SU-DHL-6 (cell line): ENCODE measurements around the gene VWA1.
"Not testable (repeated sequence)": the region's sequence is repeated elsewhere in the genome, so short reads cannot be mapped to it uniquely, and the experiment has no call there.

Experiments
- H2AFZ ChIP-seq: fragments of 200-600 bp; sonication (generic); 2 replicates; pipeline ENCODE4 v1.6.1; 2014; ENCODE audit warnings: low read depth, mild to moderate bottlenecking, moderate library complexity, mixed read lengths, antibody characterized with exemption, low read length; ENCODE audit not compliant: severe bottlenecking
- H3F3A ChIP-seq: fragments of 200-600 bp; shearing (Covaris generic); 2 replicates; pipeline ENCODE4 v1.6.0; 2016; ENCODE audit warnings: antibody characterized with exemption, mild to moderate bottlenecking; ENCODE audit not compliant: insufficient read depth
- H3K27ac ChIP-seq: fragments of 200-600 bp; sonication (generic); 2 replicates; pipeline ENCODE4 v1.5.1; 2016; ENCODE audit warnings: low read depth, mild to moderate bottlenecking, low read length, moderate library complexity, mixed read lengths
- H3K27me3 ChIP-seq: fragments of 200-600 bp; sonication (generic), shearing (Covaris generic); 2 replicates; pipeline ENCODE4 v1.6.0; 2014; ENCODE audit warnings: mild to moderate bottlenecking, low read length
- H3K36me3 ChIP-seq: fragments of 200-600 bp; sonication (generic); 2 replicates; pipeline ENCODE4 v1.6.1; 2014; ENCODE audit warnings: mild to moderate bottlenecking, low read length, mixed read lengths
- H3K4me2 ChIP-seq: fragments of 300-600, 200-600 bp; shearing (Covaris generic), sonication (generic); 2 replicates; pipeline ENCODE4 v1.6.0; 2014; ENCODE audit warnings: low read length, low read depth, mild to moderate bottlenecking; ENCODE audit not compliant: poor library complexity, severe bottlenecking
- H3K4me3 ChIP-seq: fragments of 200-600 bp; sonication (generic); 2 replicates; pipeline ENCODE4 v1.5.1; 2014; ENCODE audit warnings: antibody characterized with exemption, low read length, mild to moderate bottlenecking, mixed read lengths; ENCODE audit not compliant: insufficient read depth, poor library complexity, severe bottlenecking
- H3K79me2 ChIP-seq: fragments of 200-600 bp; sonication (generic); 2 replicates; pipeline ENCODE4 v1.6.1; 2014; ENCODE audit warnings: mild to moderate bottlenecking, low read length, moderate library complexity; ENCODE audit not compliant: insufficient read depth
- H3K9ac ChIP-seq: fragments of 200-600 bp; sonication (generic); 2 replicates; pipeline ENCODE4 v1.7.0; 2014; ENCODE audit warnings: mild to moderate bottlenecking, low read length
- H3K9me2 ChIP-seq: fragments of 200-600 bp; sonication (generic); replicated peaks from 2 replicates; pipeline ENCODE4 v1.6.1; 2014; ENCODE audit warnings: low read length; ENCODE audit not compliant: insufficient read depth
- H3K9me3 ChIP-seq: fragments of 200-600 bp; sonication (generic); 2 replicates; pipeline ENCODE4 v1.6.1; 2014; ENCODE audit warnings: low read length, mixed read lengths; ENCODE audit not compliant: insufficient read depth
- H4K20me1 ChIP-seq: fragments of 200-600 bp; sonication (generic); 2 replicates; pipeline ENCODE4 v1.6.1; 2014; ENCODE audit warnings: low read depth, mild to moderate bottlenecking, antibody characterized with exemption, low read length, moderate library complexity, mixed read lengths
- CTCF ChIP-seq: fragments of 200-600 bp; sonication (generic); IDR thresholded peaks from one replicate; pipeline ENCODE4 v1.5.1; 2017; ENCODE audit warnings: antibody characterized with exemption, mild to moderate bottlenecking, low read length, moderate library complexity; ENCODE audit not compliant: insufficient read depth, poor library complexity, severe bottlenecking
- EZH2phosphoT487 ChIP-seq: fragments of 200-600 bp; sonication (generic), shearing (Covaris generic); conservative IDR thresholded peaks from 2 replicates; pipeline ENCODE4 v1.6.1; 2018; ENCODE audit warnings: mild to moderate bottlenecking, antibody characterized with exemption, low read length, moderate library complexity, mixed read lengths

Gene VWA1

GRCh38 chr1:1407636-1408318 lies 27.7 kb upstream of the VWA1 start:
- H3F3A ChIP-seq, result peaks cover 13% of the 10 kb centered on the region
- no peaks in the 10 kb centered on the region for H3K27me3 ChIP-seq
- H3K9ac ChIP-seq, result peak overlapping the region; percentile 99
- H3K9me2 ChIP-seq, result no peaks in the 10 kb centered on the region
- H4K20me1 ChIP-seq, result 0 out of 2 replicates have a peak, but pooled peaks cover 7% of the 10 kb centered on the region
- H3K27ac ChIP-seq, result no peak overlapping the region; the same call in 1 of the 2 replicates
- H3K4me2 ChIP-seq, result peak overlapping the region; percentile 57
- peaks cover 11% of the 10 kb centered on the region; the same call in 1 of the 2 replicates for H3K36me3 ChIP-seq
- no peak overlapping the region for H2AFZ ChIP-seq
- no peaks in the 10 kb centered on the region for H3K9me3 ChIP-seq
- H3K4me3 ChIP-seq, result peak overlapping the region; percentile 97
- peaks cover 44% of the 10 kb centered on the region for H3K79me2 ChIP-seq
- TF ChIP-seq CTCF, result no peak
- no peak for TF ChIP-seq EZH2phosphoT487

- H3K9ac ChIP-seq, H4K20me1 ChIP-seq, H2AFZ ChIP-seq, H3K27ac ChIP-seq, H3F3A ChIP-seq, H3K36me3 ChIP-seq, H3K4me3 ChIP-seq, H3K27me3 ChIP-seq, H3K9me2 ChIP-seq, H3K9me3 ChIP-seq, H3K4me2 ChIP-seq: not testable (repeated sequence)
- H3K79me2 ChIP-seq, result peaks cover 40% of the 10 kb centered on the region
These were observed 25.3 kb upstream of the VWA1 start for GRCh38 chr1:1410238-1410637.

- Histone ChIP-seq H3K4me2 (no peak overlapping the region), H3K27ac (no peak overlapping the region)
These were observed 23.9 kb upstream of the VWA1 start for GRCh38 chr1:1411626-1412025.

GRCh38 chr1:1412311-1412902 lies 23.1 kb upstream of the VWA1 start:
- H2AFZ ChIP-seq, H3K4me2 ChIP-seq, H3F3A ChIP-seq, H3K27ac ChIP-seq, H3K4me3 ChIP-seq, H3K9ac ChIP-seq, H3K9me2 ChIP-seq, H3K27me3 ChIP-seq, H4K20me1 ChIP-seq, H3K9me3 ChIP-seq, H3K36me3 ChIP-seq: not testable (repeated sequence)
- peaks cover 21% of the 10 kb centered on the region for H3K79me2 ChIP-seq

More at GRCh38 chr1:1411626-1412025, 23.9 kb upstream of the VWA1 start:
- H3K9me3 ChIP-seq, result no peaks in the 10 kb centered on the region
- no peaks in the 10 kb centered on the region for H3K9me2 ChIP-seq
- no peaks in the 10 kb centered on the region for H3K27me3 ChIP-seq
- peaks cover 26% of the 10 kb centered on the region for H3K79me2 ChIP-seq
- H4K20me1 ChIP-seq, result 0 out of 2 replicates have a peak, but pooled peaks cover 7% of the 10 kb centered on the region
- H3K4me3 ChIP-seq, result no peak overlapping the region
- H3K9ac ChIP-seq, result no peak overlapping the region
- TF ChIP-seq EZH2phosphoT487 (no peak), CTCF (no peak)
- 0 out of 2 replicates have a peak, but pooled peaks cover 5% of the 10 kb centered on the region for H3K36me3 ChIP-seq
- peaks cover 6% of the 10 kb centered on the region; the same call in 1 of the 2 replicates for H3F3A ChIP-seq
- no peak overlapping the region for H2AFZ ChIP-seq
